SK-N-MC (cell line): ENCODE measurements around the gene COL6A1.

ENCODE experiments used
- EZH2 ChIP-seq: fragments of 200-600 bp; sonication (generic); IDR thresholded peaks from one replicate; pipeline ENCODE4 v1.6.1; 2017; ENCODE audit warnings: antibody characterized with exemption
- FOXP2 ChIP-seq: optimal IDR thresholded peaks from 2 replicates; pipeline ENCODE3; 2011; ENCODE audit warnings: mild to moderate bottlenecking, moderate library complexity; ENCODE audit not compliant: insufficient read depth; ENCODE audit errors: extremely low read length, control extremely low read depth
- POLR2AphosphoS5 ChIP-seq: IDR thresholded peaks from 2 replicates; pipeline ENCODE4 v1.6.1; 2012; ENCODE audit warnings: mild to moderate bottlenecking, low read depth, low read length, borderline replicate concordance

DNA sequence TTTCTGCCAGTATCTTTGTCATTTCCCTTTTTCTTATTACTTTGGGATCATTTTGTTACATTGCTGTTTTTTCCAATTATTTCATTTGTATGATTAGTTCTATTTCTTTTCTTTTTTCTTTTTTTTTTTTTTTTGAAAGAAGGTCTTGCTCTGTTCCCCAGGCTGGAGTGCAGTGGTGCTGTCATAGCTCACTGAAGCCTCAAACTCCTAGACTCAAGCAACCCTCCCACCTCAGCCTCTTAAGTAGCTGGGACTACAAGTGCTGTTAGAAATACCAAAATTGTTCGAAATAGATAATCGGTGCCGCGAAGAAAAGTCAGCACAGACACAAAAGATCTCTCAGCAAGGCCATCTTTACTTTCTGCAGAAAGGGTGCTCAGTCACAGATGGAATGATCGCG, 26.6 kb upstream of the COL6A1 start:
- no peak for TF ChIP-seq EZH2
- TF ChIP-seq POLR2AphosphoS5, result no peak
- no peak for TF ChIP-seq FOXP2
